Pulmonary artery endothelial cell (primary cell): ENCODE results near the gene CRYBG3. TPM values are rescaled to one million over a fixed set of nuclear protein-coding genes. Genes with fewer than 3 reads are reported as not detected.
"Not testable (repeated sequence)": the region's sequence is repeated elsewhere in the genome, so short reads cannot be mapped to it uniquely, and the experiment has no call there.

Experiments used
- DNase-seq: peaks from one replicate; pipeline ENCODE4 v3.0.0-alpha.2; 2011; ENCODE audit warnings: low read depth, low spot score
- total RNA-seq: library from RNA; depleted of rRNA; stranded (reverse); fragments of >200 nt; gene quantifications from 2 replicates; pipeline ENCODE4 v1.2.3, GENCODE V29; 2014

Gene CRYBG3
- total RNA-seq, 1 donor from 2014 or later = 21.3 TPM

DNA sequence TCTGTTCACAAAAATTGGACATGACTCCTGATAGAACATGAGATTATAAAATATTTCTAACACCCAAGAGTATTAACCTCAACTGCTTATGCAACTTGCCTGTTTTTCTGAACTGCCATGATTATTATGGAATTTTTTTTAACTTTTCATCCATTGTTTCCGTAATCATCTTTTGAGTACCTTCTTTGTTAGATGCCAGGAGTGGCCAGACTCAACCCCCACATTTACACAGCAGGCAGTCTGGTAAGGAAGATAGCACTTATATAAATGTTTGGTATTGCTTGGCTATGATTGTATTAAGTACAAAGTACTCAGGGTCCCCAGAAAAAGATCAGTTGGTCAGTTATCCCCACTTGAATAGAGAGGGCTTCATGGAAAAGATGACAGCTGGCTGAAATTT lies 74.3 kb downstream of the CRYBG3 start:
- no peak for DNase-seq

DNA sequence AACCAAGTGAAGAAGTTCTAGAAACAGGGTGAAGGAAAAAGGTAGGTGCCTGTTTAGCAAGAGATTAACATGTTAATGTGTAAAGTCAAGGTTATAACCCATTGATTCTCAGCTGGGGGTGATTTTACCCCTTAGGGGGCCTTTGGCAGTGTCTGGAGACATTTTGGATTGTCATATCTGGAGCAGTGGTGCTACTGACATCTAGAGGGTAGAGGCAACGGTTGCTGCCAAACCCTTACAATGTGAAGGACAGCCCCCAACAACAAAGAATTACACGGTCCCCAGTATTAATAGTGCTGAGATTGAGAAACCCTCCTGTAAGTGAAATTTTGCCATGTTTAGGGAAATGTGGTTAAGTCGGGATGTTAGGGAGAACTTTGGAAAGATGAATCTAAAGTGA lies 74.7 kb downstream of the CRYBG3 start:
- DNase-seq = no peak

DNA sequence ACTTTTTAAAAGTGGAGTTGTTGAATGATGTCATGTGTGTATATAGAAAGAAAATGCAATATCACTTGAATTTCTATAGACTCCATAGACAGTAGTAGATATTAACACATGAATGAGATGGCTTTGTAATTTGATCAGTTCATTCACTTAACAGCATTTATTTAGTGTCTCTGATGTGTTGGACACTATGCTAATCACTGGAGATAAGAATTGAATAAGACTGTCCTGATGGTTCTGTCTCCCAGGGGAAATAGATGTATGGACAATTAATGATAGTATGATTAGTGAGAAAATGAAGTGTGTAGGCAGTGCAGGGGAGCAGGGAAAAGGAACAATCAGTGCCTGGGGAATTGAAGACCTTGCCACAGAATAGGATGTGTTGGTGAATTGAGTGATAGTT lies 77.5 kb downstream of the CRYBG3 start:
- DNase-seq = no peak

DNA sequence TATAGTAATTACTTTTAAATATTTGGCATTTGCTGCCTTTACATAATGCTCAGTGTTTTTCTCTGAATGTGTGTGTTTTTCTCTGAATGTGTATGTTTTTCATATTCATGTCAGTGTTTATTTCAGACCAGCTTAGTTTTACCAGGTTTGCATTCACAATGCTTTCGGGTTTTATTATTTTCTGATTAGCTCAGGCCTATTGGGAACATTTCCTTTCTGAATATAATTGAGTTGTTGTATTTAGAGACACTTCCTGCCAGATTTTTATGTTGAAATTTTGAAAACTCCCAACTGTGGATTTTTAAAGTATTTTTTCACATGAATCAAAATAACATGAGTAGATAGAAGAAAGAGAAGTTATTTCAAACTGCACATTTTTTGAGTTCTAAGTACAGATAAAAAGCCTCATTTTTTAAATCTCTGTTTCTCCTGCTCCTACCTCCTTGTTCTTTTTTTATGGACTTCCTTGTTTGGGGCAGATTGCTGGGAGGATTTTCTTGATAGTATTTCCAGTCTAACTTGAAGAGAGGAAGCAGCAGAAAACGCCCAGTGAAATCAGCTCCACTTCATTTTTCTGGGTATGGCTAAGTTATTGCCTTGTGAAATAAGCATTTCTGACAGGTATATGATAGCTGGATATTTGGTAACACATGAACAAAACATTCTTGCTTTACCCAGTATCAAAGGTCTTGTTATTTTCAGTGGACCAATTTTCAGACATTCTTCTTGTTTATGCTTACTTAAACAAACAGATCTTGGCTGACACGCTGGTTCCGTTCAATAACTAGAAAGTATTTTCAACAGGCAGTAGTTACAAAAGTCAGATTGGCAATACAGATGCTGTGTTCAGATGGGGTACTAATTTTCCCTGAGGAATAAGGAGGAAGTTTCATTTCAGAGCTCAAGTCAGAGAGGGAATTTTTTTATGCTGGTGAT lies 79.8 kb downstream of the CRYBG3 start:
- DNase-seq = no peak

DNA sequence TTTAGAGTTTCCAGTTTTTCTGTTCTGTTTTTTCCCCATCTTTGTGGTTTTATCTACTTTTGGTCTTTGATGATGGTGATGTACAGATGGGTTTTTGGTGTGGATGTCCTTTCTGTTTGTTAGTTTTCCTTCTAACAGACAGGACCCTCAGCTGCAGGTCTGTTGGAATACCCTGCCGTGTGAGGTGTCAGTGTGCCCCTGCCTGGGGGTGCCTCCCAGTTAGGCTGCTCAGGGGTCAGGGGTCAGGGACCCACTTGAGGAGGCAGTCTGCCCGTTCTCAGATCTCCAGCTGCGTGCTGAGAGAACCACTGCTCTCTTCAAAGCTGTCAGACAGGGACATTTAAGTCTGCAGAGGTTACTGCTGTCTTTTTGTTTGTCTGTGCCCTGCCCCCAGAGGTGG lies 88.0 kb downstream of the CRYBG3 start:
- not testable (repeated sequence) for DNase-seq

DNA sequence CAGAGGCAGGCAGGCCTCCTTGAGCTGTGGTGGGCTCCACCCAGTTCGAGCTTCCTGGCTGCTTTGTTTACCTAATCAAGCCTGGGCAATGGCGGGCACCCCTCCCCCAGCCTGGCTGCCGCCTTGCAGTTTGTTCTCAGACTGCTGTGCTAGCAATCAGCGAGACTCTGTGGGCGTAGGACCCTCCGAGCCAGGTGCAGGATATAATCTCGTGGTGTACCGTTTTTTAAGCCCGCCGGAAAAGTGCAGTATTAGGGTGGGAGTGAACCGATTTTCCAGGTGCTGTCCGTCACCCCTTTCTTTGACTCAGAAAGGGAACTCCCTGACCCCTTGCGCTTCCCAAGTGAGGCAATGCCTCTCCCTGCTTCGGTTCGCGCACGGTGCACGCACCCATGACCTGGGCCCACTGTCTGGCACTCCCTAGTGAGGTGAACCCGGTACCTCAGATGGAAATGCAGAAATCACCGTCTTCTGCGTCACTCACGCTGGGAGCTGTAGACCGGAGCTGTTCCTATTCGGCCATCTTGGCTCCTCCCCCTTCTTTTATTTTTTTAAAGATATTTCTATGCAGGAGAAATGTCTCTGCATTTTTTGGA lies 88.5 kb downstream of the CRYBG3 start:
- DNase-seq = not testable (repeated sequence)

DNA sequence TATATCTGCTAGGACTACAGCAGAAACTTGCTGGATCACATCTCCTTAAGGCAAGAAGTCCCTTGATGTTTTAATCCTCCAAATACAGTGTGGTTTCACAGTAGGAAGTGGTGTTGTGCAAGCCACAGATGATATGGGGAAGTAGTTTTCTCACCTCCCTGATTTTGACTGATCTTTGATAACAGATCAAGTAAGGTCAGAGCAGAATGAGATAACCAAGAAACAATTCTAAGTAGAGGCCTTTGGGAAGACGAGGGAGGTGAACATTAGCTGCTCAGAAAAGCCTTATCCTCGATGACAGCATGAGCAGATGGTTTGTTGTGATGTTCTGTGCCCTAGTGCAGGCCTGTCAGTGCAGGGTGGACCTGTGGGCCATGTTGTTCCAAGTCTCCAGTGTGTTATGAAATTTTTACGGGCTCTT lies 89.1 kb downstream of the CRYBG3 start:
- no peak for DNase-seq

DNA sequence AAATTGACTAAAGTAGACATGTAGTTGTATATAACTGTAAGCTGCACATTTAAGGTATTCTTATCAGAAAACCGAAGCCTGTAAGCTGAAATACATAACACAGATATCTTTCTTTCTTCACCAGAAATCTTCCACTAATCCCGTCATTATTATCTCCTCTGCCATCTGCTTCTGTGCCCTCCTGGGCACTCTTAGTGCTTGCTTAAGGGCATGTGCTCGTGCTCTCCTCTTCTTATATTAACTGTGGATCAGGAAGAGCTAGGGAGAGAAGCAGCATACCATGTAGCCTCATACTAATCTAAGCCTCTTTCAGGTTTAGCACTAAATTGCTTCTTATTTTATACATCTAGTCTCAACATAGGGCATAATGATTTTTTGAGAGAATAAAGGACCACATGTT lies 89.6 kb downstream of the CRYBG3 start:
- no peak for DNase-seq

DNA sequence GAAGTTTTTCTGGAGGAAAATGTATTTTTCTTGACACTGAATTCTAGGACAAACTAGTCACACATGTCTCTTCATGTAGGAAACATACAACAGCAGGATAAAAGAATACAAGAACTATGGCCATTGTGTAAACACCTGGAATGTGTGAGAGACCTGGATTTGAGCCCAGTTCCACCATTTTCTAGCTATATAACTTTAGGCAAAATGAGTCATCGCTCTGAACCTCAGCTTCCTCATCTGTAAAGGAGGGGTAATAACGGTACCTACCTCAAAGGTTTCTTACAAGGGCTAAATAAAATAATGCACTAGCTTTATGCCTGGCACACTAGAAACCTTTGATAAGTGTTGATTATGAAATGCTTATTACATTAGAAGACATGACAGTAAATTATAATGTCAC lies 92.6 kb downstream of the CRYBG3 start:
- DNase-seq = no peak

DNA sequence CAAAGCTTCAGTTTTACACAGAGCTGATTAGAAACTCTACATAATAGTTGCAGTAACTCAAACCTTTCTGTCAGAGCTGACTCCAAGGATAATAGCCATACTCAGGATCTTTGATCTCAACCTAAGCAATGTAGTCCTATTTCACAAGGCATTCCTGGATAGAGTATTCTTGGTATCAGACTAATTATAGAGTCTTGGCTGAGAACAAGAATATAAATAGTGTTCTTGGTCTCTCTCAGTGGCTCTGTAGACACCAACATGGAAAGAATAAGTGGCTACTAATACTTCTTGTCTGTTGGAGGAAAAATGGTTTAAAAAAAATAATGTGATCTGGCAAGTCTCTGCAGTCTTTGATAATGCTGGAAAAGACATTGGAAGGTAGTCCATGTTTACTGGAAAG lies 94.8 kb downstream of the CRYBG3 start:
- no peak for DNase-seq

DNA sequence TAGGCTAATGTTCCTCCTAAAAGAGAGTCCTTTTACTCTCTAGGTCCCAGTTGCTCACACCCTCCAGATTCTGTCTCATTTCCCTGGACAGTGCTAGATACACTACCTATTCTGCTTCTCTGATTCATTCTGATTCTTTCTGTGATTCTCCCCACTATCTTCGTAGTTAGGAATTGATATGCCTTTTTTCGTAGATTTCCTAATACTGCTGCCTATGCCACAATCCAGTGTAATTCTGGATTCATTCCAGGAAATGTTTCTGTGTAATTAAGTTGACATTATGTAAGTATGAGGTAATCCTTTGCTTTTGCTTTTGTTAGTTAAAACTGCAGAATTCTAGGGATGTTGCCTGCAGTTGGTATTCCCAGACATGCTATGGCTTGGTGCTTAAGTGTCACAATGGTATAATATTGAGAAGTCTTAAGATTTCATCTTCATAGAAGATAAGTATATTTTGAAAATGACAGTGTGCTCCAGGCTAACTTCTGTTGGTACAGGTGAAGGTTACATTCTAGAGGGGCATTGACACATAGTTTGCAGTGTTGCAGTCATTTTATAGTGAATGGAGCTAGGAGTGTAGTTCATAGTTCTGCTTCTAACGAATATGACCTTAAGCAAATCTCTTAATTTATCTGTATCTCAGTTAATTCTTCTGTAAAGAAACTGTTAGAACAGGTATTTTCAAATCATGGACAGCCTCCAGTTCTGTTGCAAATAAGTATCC lies 96.2 kb downstream of the CRYBG3 start:
- DNase-seq = no peak

DNA sequence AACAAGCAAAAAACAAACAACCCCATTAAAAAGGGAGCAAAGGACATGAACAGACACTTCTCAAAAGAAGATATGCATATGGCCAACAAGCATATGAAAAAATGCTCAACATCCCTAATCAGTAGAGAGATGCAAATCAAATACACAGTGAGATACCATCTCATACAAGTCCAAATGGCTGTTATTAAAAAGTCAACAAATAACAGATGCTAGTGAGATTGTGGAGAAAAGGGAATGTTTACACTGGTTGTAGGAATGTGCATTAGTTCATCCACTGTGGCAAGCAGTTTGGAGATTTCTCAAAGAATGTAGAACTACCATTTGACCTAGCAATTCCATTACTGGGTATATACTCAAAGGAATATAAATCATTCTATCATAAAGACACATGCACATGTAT lies 105.9 kb downstream of the CRYBG3 start:
- DNase-seq = no peak

DNA sequence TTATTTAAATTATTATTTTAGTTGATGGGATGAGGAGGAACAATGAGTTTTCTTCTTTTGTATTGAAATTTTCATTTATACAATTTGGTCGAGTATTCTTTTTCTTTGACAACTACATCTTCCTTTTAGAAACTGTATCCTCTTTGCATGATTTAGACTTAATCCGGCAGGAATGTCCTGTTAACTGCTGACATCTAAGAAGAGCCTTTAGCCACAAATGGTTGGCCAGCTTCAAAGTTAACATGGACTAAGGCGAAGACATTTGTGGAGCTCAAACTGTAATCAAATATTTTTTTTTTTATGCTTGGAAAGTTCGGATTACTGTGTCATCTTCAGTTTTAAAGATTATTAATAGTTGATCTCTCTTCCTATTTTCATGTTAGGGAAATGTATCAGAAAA lies 107.2 kb downstream of the CRYBG3 start:
- no peak for DNase-seq

DNA sequence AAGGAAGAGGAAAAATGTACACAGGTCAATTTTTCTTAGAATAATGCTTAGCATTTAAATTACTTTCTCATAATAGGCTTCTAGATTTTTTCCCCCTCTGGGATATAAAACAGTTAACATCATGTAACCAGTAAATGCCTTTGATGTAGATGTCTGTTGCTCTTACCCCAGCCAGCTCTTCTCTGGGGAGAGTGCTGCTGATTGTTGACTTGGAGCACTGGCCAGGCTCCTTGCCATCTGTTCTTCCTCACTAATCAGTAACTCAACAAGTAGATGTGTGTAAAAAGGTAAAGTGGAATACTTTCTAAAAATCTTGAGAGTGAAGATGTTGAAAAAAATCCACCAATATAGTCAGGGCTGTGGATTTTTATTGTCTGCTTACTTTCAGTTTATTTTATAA lies 108.2 kb downstream of the CRYBG3 start:
- DNase-seq = no peak

DNA sequence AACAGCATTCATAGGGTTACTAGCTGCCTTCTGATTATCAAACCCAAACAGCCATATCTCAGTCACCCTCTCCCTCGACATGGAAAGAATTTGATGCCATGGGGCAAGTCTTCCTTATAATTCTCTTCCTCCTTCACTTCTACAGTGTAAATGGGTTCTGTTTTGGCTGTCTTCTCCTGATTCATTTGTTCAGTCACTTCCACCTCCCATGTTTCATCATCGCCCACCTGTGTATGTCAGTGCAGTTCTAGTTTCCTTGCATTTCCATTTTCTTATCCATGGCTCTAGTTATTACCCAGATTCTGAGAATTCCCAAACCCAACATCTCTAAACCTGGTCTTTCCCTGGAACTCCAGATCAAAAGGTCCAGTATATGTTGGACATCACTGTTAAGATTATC lies 109.4 kb downstream of the CRYBG3 start:
- DNase-seq = no peak

DNA sequence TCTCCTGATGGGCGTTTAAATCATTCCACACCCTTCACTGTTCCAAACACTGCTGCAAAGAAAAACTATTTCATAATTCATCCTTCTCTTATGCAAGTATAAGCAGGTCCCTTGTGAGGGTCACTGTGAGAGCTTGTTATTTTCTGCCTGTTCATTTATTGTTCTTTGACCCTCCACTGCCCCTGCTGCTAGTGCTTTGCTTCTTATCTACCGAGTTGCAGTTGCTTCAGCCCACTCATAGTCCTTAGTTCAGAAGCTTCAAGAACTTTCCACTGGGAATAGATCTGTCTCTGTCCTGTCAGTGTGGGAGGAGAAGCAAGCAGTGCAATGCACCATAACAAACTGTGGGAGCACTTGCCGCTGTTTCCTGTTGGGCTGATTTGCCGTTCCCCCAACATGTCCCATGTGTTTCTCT lies 110.6 kb downstream of the CRYBG3 start:
- DNase-seq = no peak

DNA sequence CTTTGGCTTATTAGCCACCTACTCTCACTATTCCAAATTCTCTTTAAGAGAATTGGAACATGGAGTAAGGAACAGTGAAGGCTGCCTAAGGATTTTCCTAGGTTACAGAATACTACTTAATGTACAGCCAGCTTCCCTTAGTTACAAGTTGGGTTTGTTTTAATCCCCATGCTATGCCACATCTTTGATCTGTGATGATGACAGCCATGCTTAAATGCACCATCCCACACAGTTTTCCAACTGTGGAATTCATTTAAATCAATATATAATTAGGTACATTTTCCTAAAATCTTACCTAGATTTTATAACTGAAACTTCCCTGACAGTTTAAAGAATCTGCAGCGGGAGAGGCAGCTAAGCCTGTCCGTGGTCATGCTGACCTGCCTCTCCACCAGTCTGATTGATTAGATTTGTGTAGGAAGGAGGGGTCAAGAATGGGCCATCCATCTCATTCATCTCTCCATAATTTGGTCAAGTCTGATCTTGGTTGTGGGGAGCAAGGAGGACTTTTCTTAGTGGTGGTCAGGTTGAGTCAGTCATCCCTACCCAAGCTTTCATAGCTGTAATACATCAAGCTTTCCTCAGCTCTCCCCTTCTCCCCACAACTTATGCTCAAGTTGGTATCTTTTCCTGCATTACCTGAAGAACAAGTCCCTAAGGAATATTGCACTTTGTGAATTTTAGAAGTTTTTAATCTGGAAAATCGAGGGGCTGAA lies 113.3 kb downstream of the CRYBG3 start:
- DNase-seq = no peak

DNA sequence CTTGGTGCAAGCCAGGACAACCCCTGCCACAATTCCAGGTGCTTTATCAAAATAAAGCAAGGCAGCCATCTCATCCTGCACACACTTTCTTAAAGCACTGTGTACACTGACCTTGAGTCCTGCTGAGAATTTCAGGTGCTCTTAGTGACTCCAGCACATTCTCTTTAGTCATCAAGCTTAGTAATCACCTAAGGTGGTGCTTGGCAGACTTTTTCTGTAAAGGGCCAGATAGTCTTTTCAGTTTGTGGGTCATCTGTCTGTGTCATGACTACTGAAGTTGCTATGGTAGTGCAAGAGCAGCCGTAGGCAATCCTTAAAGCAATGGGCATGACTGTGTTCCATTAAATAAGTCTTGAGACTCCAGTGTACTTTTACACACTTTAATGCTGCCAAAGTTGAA lies 114.0 kb downstream of the CRYBG3 start:
- no peak for DNase-seq

DNA sequence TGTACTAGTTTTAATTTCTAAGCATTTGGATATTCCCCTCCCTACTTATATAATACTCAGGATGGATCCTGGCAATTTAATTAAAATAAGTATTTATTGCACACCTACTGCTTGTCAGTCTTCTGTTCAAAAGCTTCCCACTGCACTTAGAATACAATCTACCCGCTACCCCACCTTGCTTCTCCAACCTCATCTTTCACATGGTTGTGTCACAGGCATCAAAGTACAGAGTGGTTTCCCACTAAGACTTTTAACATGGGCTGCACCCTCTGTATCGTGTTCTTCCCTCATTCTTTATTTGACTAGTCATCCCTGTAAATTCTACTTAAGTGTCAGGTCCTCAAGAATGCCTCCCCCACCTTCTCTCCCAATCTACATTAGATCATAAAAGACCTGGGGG lies 115.4 kb downstream of the CRYBG3 start:
- DNase-seq = no peak

DNA sequence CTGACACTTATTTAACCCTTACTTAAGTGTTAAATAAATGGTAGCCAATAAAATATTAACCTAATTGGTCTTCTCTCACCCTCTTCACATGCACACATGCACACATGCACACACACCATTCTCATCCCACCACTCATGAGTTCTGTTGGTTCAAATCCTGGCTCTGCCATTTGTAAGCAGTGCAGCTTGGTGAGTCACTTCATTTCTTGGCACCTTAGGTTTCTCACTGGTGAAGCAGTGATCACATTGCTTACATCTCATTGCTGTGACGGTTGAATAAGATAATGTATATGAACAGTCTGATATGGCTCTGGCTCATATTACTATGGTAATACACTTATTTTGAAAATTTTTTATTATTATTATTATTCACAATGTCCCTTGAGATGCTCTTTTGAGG lies 116.6 kb downstream of the CRYBG3 start:
- DNase-seq = no peak

DNA sequence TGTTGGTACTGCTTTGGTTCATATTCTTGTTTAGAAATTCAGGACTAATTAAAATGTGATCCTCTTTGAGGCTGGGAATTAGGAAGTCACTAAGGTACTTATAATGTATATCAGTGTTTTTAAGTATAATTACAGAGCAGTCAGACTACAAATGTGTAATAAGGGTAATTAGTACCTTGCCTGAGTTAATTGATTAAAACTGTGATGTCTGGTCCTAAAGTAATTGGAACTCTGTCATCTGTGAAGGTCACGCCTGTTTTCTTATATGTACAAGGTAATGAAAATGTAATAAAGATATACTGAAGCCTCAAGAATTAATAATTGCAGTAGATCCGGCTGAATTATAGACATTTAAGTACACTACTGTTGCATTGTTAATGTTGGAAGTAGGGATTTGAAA lies 117.6 kb downstream of the CRYBG3 start:
- no peak for DNase-seq

DNA sequence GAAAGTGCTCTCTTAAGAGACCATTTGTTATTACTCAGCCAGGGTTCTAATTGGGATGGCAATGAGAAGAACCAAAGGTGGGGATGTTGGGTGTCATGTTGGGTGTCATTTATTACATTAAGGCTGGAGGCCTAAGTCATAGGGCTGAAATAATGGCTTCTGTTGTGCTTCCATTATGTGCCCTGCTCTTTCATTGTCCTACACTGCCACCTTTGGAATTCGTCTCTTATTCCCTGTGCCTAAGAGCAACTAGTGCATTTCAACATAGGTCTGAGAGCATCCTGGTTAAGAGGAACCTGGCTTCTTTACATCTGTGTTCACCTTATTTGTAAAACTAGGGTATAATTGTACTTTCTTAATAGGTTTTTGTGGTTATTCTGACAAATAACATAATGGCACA lies 118.2 kb downstream of the CRYBG3 start:
- no peak for DNase-seq
